COLO829 (cell line): ENCODE measurements around the gene SPTBN1.

Experiments used
- DNase-seq: peaks from one replicate; pipeline ENCODE4 v3.0.0; 2012; ENCODE audit warnings: low spot score

The SPTBN1 gene

DNA sequence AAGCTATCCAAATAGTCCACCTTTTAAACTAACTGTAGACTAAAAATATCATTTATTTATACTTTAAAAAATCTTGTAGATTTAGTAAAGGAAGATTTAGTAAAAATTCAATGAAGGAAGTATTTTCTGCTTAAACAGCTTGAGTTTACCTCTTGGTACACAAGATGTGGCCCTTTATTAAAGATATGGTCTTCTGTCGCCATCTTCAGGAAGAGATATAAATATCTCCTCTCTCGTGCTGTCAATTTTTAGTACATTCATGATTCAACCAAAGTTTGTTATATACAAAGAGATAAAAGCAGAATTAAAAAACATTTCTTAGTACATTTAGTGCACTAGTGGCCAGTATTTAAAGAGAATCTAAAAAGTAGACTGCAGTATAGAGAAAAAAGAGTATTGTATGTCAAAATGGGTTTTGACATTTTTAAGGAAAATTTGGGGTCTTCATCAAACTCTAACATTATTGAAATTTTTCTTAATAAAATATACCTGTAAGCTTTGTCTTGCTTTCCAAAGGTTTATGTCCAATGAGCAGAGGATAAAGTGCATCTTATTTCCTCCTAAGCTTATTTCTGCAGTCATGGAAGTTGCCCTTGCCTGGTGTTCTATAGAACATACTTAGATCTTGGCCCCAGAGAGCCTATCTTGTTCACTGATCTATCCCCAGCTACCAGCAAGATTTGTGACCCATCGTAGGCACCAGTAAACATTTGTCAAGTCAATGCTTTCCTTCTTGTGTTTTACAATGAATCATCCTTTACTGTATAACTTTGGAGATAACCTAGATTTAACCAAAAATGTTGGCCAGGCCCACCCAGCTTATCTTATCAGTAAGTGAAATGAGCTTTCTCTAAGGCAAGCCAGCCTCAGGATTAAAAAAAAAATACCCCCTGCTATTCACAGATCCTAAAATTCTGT lies 248.8 kb downstream of the SPTBN1 start:
- peak; percentile 47 for DNase-seq

DNA sequence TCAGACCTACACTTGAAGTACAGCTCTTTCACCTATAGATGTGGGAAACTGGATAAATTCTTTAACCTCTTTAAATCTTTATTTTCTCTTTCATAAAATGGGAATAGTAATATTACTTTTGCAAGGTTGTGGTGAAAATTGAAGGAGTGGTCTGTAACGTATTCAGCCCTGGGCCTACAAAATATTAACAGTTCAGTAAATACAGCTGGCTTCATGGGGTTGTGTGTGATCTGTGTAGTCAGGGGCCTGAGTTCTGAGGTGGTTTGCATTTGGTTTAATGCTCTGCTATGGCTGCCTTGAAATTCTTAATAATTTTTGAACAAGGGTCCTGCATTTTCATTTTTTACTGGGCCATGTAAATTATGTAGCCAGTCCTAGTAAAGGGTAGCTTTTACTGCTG lies 250.5 kb downstream of the SPTBN1 start:
- DNase-seq = no peak

DNA sequence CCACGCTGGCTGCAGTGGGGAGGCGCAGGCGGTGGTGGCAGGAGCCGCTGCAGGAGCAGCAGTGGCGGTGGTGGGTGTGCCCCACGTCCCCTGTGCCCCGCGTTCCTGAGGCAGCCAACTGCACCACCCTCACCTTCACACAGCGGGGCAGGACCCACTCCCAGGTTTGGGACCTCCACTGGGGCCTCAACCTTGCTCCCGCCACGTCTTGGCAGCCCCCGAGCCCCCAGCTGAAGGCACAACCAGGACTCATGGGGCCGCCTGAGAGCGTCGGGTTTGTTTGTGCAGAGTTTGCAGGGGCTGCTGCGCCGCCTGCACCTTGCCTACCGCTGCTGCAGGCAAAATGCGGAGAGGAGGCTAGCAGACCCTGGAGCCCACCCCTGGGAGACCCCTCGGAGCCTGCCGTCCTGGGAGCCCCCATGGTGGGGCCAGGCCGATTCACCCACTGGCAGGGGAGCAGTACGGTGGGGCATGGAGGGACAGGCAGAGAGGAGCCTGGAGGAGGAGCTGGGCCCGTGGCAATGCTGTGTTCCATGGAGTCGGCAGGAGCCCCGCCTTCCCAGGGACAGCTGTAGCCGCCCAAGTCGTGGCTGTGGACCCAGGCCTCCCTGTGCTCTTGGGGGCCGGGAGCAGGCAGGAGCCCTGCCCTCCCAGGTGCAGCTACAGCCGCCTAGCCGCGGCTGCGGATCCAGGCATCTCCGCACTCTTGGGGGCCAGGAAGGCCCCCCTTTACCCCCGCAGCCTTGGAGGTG lies 252.6 kb downstream of the SPTBN1 start:
- no peak for DNase-seq

DNA sequence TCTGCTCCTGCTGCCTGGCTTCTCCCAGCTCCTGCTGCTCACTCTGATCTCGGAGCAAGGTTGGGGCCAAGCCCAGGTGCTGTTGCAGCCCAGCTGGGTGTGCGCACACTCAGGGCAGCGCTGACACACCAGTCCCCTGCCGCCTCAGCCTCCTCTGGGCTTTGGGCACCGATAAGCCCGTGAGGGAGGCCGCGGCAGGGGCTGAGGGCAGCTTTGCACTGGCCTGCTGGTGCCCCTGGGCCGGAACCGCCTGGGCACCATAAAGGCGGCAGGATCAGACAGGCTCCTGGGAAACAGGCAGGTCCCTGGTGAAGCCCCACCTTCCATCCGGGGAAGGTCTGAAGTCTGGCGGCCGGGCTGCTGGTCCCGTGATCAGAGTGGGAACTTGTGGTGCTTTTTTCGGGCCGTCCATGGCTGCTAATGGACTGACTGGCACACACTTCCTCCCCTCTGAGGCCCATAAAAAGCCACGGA lies 253.2 kb downstream of the SPTBN1 start:
- DNase-seq = no peak

- no peak for DNase-seq
Observed at GRCh38 chr2:54710216-54710615, 254.1 kb downstream of the SPTBN1 start.

DNA sequence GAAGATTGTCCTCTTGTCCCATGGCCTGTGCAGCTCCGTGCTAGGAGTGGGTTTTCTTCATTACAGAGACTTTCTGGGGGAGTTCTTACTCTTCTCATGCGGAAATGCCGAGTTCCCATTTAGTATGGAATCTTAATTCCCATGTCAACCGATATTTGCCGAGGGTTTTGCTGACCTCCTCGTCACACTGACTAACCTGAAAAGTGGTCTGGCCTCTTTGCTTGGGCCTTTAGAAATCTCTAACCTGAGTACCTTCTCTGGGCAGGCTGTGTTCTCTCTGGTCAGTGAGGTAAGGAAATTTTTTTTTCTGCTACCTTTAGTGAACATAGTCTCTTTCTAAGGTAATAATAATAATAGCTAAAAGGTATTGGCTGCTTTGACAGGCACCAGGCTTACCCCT lies 256.4 kb downstream of the SPTBN1 start:
- DNase-seq = no peak

- no peak for DNase-seq
Observed at GRCh38 chr2:54714996-54715395, 258.9 kb downstream of the SPTBN1 start.

- no peak for DNase-seq
Observed at GRCh38 chr2:54716375-54716774, 260.2 kb downstream of the SPTBN1 start.

DNA sequence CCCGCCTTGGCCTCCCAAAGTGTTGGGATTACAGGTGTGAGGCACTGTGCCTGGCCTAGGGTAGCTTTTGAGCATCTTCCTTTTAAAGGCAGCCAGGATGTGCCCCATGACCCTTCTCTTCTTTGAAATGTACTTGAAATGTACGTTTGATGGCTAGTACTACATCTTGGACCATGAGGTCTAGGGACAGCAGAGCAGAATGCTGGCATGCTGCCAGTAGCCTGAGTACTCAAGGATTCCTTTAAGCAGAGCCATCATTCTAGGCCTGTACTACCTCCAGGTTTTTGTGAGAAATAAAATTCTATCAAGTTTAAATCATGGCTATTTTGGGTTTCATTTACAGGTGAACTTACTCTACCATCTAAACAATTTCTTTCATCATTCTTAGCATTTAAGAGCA lies 264.4 kb downstream of the SPTBN1 start:
- no peak for DNase-seq
